ENCODE measurements around the gene PLAC8L1.

GRCh38 chr5:146105477-146105876, at the start of gene PLAC8L1:
- TF ChIP-seq CTCF (IDR thresholded peaks at IDR 0.05) (no peak), POLR2AphosphoS5 (IDR thresholded peaks at IDR 0.05; ENCODE audit: insufficient read depth in 1 of 2, low read depth in 1 of 2) (no peak)
